GM12873 (cell line): ENCODE measurements around the gene HMGXB4.

Experiments
- TF ChIP-seq, protein P1 (sequence below): IDR thresholded peaks from 2 replicates; pipeline ENCODE4 v1.5.1; 2012; ENCODE audit warnings: low read depth, mild to moderate bottlenecking, moderate library complexity, low read length, control low read depth; ENCODE audit not compliant: insufficient read depth; ENCODE audit errors: missing control alignments

HMGXB4 gene

DNA sequence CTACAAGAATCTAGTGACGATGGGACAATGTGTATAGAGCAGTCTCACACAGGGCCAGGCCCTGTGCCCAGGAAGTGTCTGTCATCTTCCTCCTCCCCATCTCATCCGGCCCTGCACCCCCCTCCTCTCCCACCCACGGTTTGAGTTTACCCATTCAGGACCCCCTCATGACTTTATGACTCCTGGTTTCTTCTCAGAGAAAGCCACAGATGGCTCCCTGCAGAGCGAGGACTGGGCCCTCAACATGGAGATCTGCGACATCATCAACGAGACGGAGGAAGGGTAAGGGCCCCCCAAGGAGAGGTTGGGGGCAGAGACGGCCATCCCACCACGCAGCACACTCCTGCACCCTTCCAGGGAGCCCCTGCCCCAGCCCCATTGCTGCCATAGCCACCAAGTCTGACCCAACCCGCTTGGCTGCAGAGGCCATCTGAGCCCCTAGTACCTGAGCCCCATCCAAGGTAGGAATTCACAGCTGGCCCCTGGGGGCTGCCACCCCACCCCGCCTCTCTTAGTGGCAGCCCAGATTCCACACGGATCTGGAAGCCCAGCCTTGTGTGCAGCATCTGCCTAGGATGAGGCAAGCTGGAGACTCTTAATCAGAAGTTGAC lies 60.5 kb downstream of the HMGXB4 start:
- TF ChIP-seq, protein P1, sequence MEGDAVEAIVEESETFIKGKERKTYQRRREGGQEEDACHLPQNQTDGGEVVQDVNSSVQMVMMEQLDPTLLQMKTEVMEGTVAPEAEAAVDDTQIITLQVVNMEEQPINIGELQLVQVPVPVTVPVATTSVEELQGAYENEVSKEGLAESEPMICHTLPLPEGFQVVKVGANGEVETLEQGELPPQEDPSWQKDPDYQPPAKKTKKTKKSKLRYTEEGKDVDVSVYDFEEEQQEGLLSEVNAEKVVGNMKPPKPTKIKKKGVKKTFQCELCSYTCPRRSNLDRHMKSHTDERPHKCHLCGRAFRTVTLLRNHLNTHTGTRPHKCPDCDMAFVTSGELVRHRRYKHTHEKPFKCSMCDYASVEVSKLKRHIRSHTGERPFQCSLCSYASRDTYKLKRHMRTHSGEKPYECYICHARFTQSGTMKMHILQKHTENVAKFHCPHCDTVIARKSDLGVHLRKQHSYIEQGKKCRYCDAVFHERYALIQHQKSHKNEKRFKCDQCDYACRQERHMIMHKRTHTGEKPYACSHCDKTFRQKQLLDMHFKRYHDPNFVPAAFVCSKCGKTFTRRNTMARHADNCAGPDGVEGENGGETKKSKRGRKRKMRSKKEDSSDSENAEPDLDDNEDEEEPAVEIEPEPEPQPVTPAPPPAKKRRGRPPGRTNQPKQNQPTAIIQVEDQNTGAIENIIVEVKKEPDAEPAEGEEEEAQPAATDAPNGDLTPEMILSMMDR = no peak

GRCh38 chr22:35318346-35319215 lies 61.3 kb downstream of the HMGXB4 start:
- TF ChIP-seq, protein P1 = no peak

GRCh38 chr22:35319244-35319985 lies 62.1 kb downstream of the HMGXB4 start:
- TF ChIP-seq, protein P1 = no peak

DNA sequence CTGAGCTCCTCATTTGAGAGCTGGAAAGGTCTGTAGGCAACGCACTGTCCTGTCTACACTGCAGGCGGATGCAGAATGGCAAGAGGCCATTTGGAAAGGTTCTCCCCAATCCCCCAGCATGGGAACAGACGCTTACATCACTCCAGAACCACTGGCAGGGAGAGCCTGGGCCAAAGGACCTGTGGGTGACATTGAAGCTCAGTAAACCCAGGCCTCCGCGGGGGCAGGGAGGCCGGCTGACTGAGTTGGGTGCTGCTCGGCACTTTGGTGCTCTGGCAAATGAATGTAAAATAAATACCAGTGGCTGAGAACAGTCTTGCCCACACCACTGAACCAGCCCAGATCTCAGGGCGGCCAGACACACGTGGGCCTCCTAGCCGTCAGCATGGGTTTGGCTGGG lies 64.8 kb downstream of the HMGXB4 start:
- TF ChIP-seq, protein P1 = no peak

DNA sequence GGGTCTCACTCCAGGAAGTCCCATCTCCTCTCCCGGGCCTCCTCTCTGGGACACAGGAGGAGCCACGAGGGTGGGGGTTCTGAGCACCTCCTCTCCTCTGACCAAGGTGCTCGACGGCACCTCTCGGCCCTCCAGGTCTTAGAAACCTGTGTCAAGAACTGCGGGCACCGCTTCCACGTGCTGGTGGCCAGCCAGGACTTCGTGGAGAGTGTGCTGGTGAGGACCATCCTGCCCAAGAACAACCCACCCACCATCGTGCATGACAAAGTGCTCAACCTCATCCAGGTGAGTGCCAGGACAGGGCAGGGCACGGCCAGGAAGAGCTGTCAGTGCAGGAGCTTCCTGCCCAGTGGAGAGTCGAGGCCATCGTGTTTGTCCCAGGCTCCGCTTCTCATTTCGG lies 65.6 kb downstream of the HMGXB4 start:
- TF ChIP-seq, protein P1 = no peak

DNA sequence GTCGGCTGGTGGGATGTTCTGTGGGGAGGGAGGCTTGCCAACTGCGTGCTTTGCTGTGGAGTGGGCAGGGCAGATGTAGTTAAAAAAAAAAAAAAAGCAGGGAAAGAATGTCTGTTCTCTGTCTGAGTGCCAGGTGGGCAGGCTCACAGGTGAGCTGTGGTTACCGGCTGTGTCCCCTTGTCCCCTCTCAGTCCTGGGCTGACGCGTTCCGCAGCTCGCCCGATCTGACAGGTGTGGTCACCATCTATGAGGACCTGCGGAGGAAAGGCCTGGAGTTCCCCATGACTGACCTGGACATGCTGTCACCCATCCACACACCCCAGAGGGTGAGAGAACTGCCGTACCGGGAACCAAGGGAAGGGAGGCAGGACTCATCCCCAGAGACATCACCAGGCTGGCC lies 66.0 kb downstream of the HMGXB4 start:
- TF ChIP-seq, protein P1 = no peak

- TF ChIP-seq, protein P1 = no peak
Observed at GRCh38 chr22:35324067-35324466, 66.8 kb downstream of the HMGXB4 start.
